Heart left ventricle (tissue), 16 donors: ENCODE data around the gene ISOC1. TPM values are rescaled to one million over a fixed set of nuclear protein-coding genes. Genes with fewer than 3 reads are reported as not detected.

Experiments
- ATAC-seq, 4 donors: fragments of 200-7000 bp; cut with Tn5 transposase; one replicate each; pipeline ENCODE4 v1.9.1; 2020 to 2022; ENCODE audit warnings: moderate library complexity in 4 of 4, mild to moderate bottlenecking in 3 of 4, moderate number of reproducible peaks in 1 of 4
- DNase-seq, 5 donors: peaks; one replicate each; pipeline ENCODE4 v3.0.0-alpha.2; 2020
- H3K27ac ChIP-seq, 12 donors: fragments of 200-600 bp; sonication (generic) in 4 of 12; one replicate each; pipeline versions ENCODE4 v1.5.0 to v1.8.0; 2016 to 2022; ENCODE audit warnings: mild to moderate bottlenecking in 2 of 12
- H3K27me3 ChIP-seq, 9 donors: fragments of 200-600 bp; sonication (generic) in 2 of 9; one replicate each; pipeline versions ENCODE4 v1.5.1 to v1.8.0; 2016 to 2022; ENCODE audit warnings: mild to moderate bottlenecking in 3 of 9
- H3K36me3 ChIP-seq, 9 donors: fragments of 200-600 bp; sonication (generic) in 2 of 9; one replicate each; pipeline versions ENCODE4 v1.5.0 to v1.8.0; 2018 to 2022; ENCODE audit warnings: mild to moderate bottlenecking in 2 of 9
- H3K4me1 ChIP-seq, 12 donors: fragments of 200-600 bp; sonication (generic) in 4 of 12; one replicate each; pipeline versions ENCODE4 v1.5.0 to v1.8.0; 2016 to 2022; ENCODE audit warnings: mild to moderate bottlenecking in 3 of 12
- H3K4me3 ChIP-seq, 12 donors: fragments of 200-600 bp; sonication (generic) in 4 of 12; one replicate each; pipeline versions ENCODE4 v1.5.0 to v1.8.0; 2017 to 2022; ENCODE audit warnings: mild to moderate bottlenecking in 9 of 12, moderate library complexity in 4 of 12
- H3K9me3 ChIP-seq, 12 donors: fragments of 200-600 bp; sonication (generic) in 4 of 12; one replicate each; pipeline versions ENCODE4 v1.5.0 to v1.8.0; 2016 to 2022; ENCODE audit warnings: mild to moderate bottlenecking in 1 of 12
- CTCF ChIP-seq, 12 donors: fragments of 200-600 bp; sonication (generic) in 4 of 12; IDR thresholded peaks; one replicate each; pipeline versions ENCODE4 v1.5.0 to v1.8.0; 2018 to 2022; ENCODE audit warnings: antibody characterized with exemption in 12 of 12, mild to moderate bottlenecking in 5 of 12
- POLR2A ChIP-seq, 2 donors: fragments of 450-650 bp; IDR thresholded peaks; one replicate each; pipeline ENCODE4 v1.6.1; 2017; ENCODE audit warnings: antibody characterized with exemption in 2 of 2, mild to moderate bottlenecking in 2 of 2, moderate library complexity in 2 of 2
- WGBS, 4 donors: extraction: QIAGEN DNeasy Blood & Tissue Kit in 2 of 4; methylation state at CpG; one replicate each; pipeline versions ENCODE4 v1.1.5 to v1.1.7; 2013 to 2018; 5-methylcytosine and 5-hydroxymethylcytosine counted together
- intact Hi-C, 10 donors: fragments of 100-400 bp; cut with DNase I; formaldehyde crosslinking; loops; one replicate each; pipeline versions ENCODE4 v1.11.1 to v1.14.2; 2022
- microRNA-seq, 4 donors: library from miRNA; unstranded; fragments of <30 nt; microRNA quantifications; one replicate each; pipeline versions ENCODE4 to v1.2.0, GENCODE V29; 2017 to 2020
- polyA plus RNA-seq, 2 donors: library from polyadenylated mRNA; stranded (reverse); fragments of 200-250 nt; gene quantifications; one replicate each; pipeline ENCODE4 v1.2.3, GENCODE V29; 2013
- total RNA-seq, 9 donors: library from RNA; depleted of rRNA in 2 of 9; stranded (reverse); fragments of >200 nt in 2 of 9; fragmentation: NEBNext Ultra II Directional in 3 of 9; extraction: Animal tissue kit (Norgen Biotek cat#: 25700) in 3 of 9; gene quantifications; one replicate each; pipeline versions ENCODE4 v1.1.0 to v1.2.4, GENCODE V29; 2016 to 2023
- donor health status: ischemic (EF 13 %, LVEDD 7.1; RV severe dilation, severe dysfunction).
- donor health status: healthy with polysubstance abuse.
- donor health status: DM: no; HTN: yes; CAD: no.
- donor health status: DM: no; HTN: no; CAD: no.
- donor health status: ischemic (EF 25% LVEDD 6.9; RV normal size, moderate dysfunction).
- donor health status: ischemic (EF 25% LVEDD 5.7; RV mildly dilated, moderate dysfunction).
- donor health status: healthy.
- donor health status: DM: yes; HTN: yes; CAD: no.
- donor health status: ischemic (EF 35%, LVEDD 5.7; RV mildly dilated, moderate dysfunction).
- donor health status: nonischemic (EF 11% LVEDD 7.7; RV severe dilation, severe dysfunction).
- donor health status: DM: yes; HTN: yes; CAD: no.
- donor health status: PGD.
- donor health status: ischemic (EF 29% LVEDD 5.4; RV normal size, mild dysfunction).
- donor health status: nonischemic (EF 23%, LVEDD 6.1; RV moderate dilation, normal function).

The ISOC1 gene
- total and polyA plus RNA-seq, 11 donors: 42.3 to 98.6 (median 72.7) TPM

- Histone ChIP-seq H3K27ac (no peak overlapping the region), H3K27me3 (no peaks in the 10 kb centered on the region), H3K4me1 (peaks cover 0 to 4% (median 0%) of the 10 kb centered on the region in 12 donors), H3K36me3 (no peaks in the 10 kb centered on the region), H3K4me3 (no peak overlapping the region), H3K9me3 (peaks cover 0 to 11% (median 0%) of the 10 kb centered on the region in 12 donors)
- 40 to 57% (median 47%) methylated on average over 2 of the region's 2 CpGs for WGBS, 4 donors
- DNase-seq (no peak), ATAC-seq (no peak)
- intact Hi-C loops: no loop called here
- TF ChIP-seq CTCF (IDR thresholded peaks at IDR 0.05) (no peak), POLR2A (IDR thresholded peaks at IDR 0.05) (no peak)
These were observed 47.1 kb downstream of the ISOC1 start for GRCh38 chr5:129141696-129142095.

- Histone ChIP-seq H3K4me3 (no peak overlapping the region), H3K9me3 (peaks cover 0 to 11% (median 0%) of the 10 kb centered on the region in 12 donors), H3K36me3 (no peaks in the 10 kb centered on the region), H3K27ac (no peak overlapping the region), H3K27me3 (no peaks in the 10 kb centered on the region), H3K4me1 (no peaks in the 10 kb centered on the region)
- TF ChIP-seq CTCF (IDR thresholded peaks at IDR 0.05) (no peak), POLR2A (IDR thresholded peaks at IDR 0.05) (no peak)
- DNase-seq (no peak), ATAC-seq (no peak)
- intact Hi-C loops: no loop called here
- 92 to 96% (median 95%) methylated on average over 3 of the region's 3 CpGs for WGBS, 4 donors
These were observed 61.3 kb downstream of the ISOC1 start for GRCh38 chr5:129155876-129156275.

- no peak for ATAC-seq
These were observed 67.3 kb downstream of the ISOC1 start for GRCh38 chr5:129161830-129162229.

More at GRCh38 chr5:129161830-129162229, 67.3 kb downstream of the ISOC1 start:
- intact Hi-C loops: no loop called here
- no peaks in the 10 kb centered on the region for H3K36me3 ChIP-seq
- no peaks in the 10 kb centered on the region for H3K27me3 ChIP-seq
- TF ChIP-seq POLR2A (IDR thresholded peaks at IDR 0.05) (no peak), CTCF (IDR thresholded peaks at IDR 0.05) (no peak)
- H3K4me3 ChIP-seq: no peak overlapping the region
- no peaks in the 10 kb centered on the region for H3K4me1 ChIP-seq
- no peak overlapping the region for H3K27ac ChIP-seq
- no peak for DNase-seq
- H3K9me3 ChIP-seq: peaks cover 0 to 32% (median 14%) of the 10 kb centered on the region in 12 donors

Small RNA genes within 50 kb of the gene (microRNA-seq; reads per million reads assigned to microRNA genes)
- 0 to 1.0 (median 0.32) reads per million in 4 donors for gene MIR4633

Other genes starting within 250 kb of the ISOC1 start
- gene SLC27A6, start 129.3 kb upstream of the ISOC1 start, total RNA-seq: 10 to 100 TPM in 8 of 9 donors, 1 to 10 TPM in 1; 9.0 to 95.1 (median 31.5) TPM
- gene SLC27A6, start 129.3 kb upstream of the ISOC1 start, polyA plus RNA-seq: 10 to 100 TPM; 21.4 to 23.1 TPM